HG02885 (cell line): ENCODE results near the gene SNX20.

Experiments used
- ATAC-seq: cut with Tn5 transposase; IDR thresholded peaks from one replicate; pipeline ENCODE4 v1.9.1; 2021; ENCODE audit warnings: mild to moderate bottlenecking; ENCODE audit not compliant: unreplicated experiment, poor library complexity

The SNX20 gene

GRCh38 chr16:50706250-50706649 lies 25.1 kb upstream of the SNX20 start:
- ATAC-seq, result no peak

- no peak for ATAC-seq
Measured at GRCh38 chr16:50705436-50706110, 24.5 kb upstream of the SNX20 start.

- no peak for ATAC-seq
Measured at GRCh38 chr16:50704245-50704644, 23.1 kb upstream of the SNX20 start.

GRCh38 chr16:50702725-50703124 lies 21.6 kb upstream of the SNX20 start:
- no peak for ATAC-seq

- no peak for ATAC-seq
Measured at GRCh38 chr16:50699326-50700159, 18.4 kb upstream of the SNX20 start.

- ATAC-seq, result peak; percentile 59
Measured at GRCh38 chr16:50697881-50698767, 17.0 kb upstream of the SNX20 start.

- no peak for ATAC-seq
Measured at GRCh38 chr16:50697421-50697715, 16.3 kb upstream of the SNX20 start.

GRCh38 chr16:50696575-50697420 lies 15.7 kb upstream of the SNX20 start:
- peak; percentile 56 for ATAC-seq

GRCh38 chr16:50696126-50696525 lies 15.0 kb upstream of the SNX20 start:
- ATAC-seq, result no peak

- ATAC-seq, result no peak
Measured at GRCh38 chr16:50695017-50696000, 14.2 kb upstream of the SNX20 start.

GRCh38 chr16:50694206-50694605 lies 13.1 kb upstream of the SNX20 start:
- no peak for ATAC-seq

GRCh38 chr16:50692999-50693781 lies 12.1 kb upstream of the SNX20 start, which contains the start of gene NOD2:
NOD2 (plus strand) TSS chr16:50693606; CDS start chr16:50699496, 5,890 bp downstream.
- ATAC-seq, result peak; percentile 25

- no peak for ATAC-seq
Measured at GRCh38 chr16:50692644-50692998, 11.5 kb upstream of the SNX20 start.

- ATAC-seq, result peak; percentile 43
Measured at GRCh38 chr16:50690177-50690576, 9.1 kb upstream of the SNX20 start.

- ATAC-seq, result no peak
Measured at GRCh38 chr16:50688867-50689266, 7.8 kb upstream of the SNX20 start.

- no peak for ATAC-seq
Measured at GRCh38 chr16:50688083-50688482, 7.0 kb upstream of the SNX20 start.

- no peak for ATAC-seq
Measured at GRCh38 chr16:50685462-50686063, 4.5 kb upstream of the SNX20 start.
